ENCODE results near the gene ADGRE2.

ADGRE2 gene

GRCh38 chr19:14814982-14815652 is 36.8 kb upstream of the ADGRE2 start:
- TF ChIP-seq CTCF (conservative IDR thresholded peaks at IDR 0.05; ENCODE audit: low read depth, low read length), result no peak
- Histone ChIP-seq H3K79me2 (ENCODE audit: insufficient read depth, low read depth) (no peaks in the 10 kb centered on the region), H3K27me3 (ENCODE audit: insufficient read depth, low read depth) (no peaks in the 10 kb centered on the region; the same call in 1 of the 2 replicates)

GRCh38 chr19:14809272-14810057 is 31.1 kb upstream of the ADGRE2 start:
- Histone ChIP-seq H4K20me1 (ENCODE audit: insufficient read depth) (no peaks in the 10 kb centered on the region), H3K4me3 (IDR thresholded peaks at IDR 0.05; ENCODE audit: insufficient read depth, low read depth, low read length) (no peak overlapping the region), H3K4me1 (ENCODE audit: low read depth, poor library complexity, severe bottlenecking) (no peaks in the 10 kb centered on the region), H3K4me2 (no peak overlapping the region), H3K27ac (no peak overlapping the region), H3K79me2 (ENCODE audit: insufficient read depth, low read depth) (no peaks in the 10 kb centered on the region), H3K36me3 (ENCODE audit: insufficient read depth) (no peaks in the 10 kb centered on the region), H3K9ac (no peak overlapping the region), H3K27me3 (ENCODE audit: insufficient read depth, low read depth) (peaks cover 3% of the 10 kb centered on the region; the same call in 1 of the 2 replicates), H2AFZ (ENCODE audit: low read depth) (no peak overlapping the region)
- TF ChIP-seq CTCF (conservative IDR thresholded peaks at IDR 0.05; ENCODE audit: low read depth, low read length), result no peak

More at GRCh38 chr19:14814982-14815652, 36.8 kb upstream of the ADGRE2 start:
- Histone ChIP-seq H3K4me1 (ENCODE audit: low read depth, poor library complexity, severe bottlenecking) (no peaks in the 10 kb centered on the region), H3K36me3 (ENCODE audit: insufficient read depth) (no peaks in the 10 kb centered on the region), H3K9ac (no peak overlapping the region), H3K27ac (no peak overlapping the region), H3K4me3 (IDR thresholded peaks at IDR 0.05; ENCODE audit: insufficient read depth, low read depth, low read length) (no peak overlapping the region), H3K4me2 (no peak overlapping the region), H2AFZ (ENCODE audit: low read depth) (no peak overlapping the region), H4K20me1 (ENCODE audit: insufficient read depth) (no peaks in the 10 kb centered on the region)

GRCh38 chr19:14804765-14805164 is 26.4 kb upstream of the ADGRE2 start:
- Histone ChIP-seq H4K20me1 (ENCODE audit: insufficient read depth) (no peaks in the 10 kb centered on the region), H3K4me1 (ENCODE audit: low read depth, poor library complexity, severe bottlenecking) (no peaks in the 10 kb centered on the region), H3K27ac (no peak overlapping the region), H3K27me3 (ENCODE audit: insufficient read depth, low read depth) (peaks cover 3% of the 10 kb centered on the region; the same call in 1 of the 2 replicates), H3K36me3 (ENCODE audit: insufficient read depth) (no peaks in the 10 kb centered on the region), H3K4me2 (no peak overlapping the region), H3K9ac (no peak overlapping the region), H3K4me3 (IDR thresholded peaks at IDR 0.05; ENCODE audit: insufficient read depth, low read depth, low read length) (no peak overlapping the region), H3K79me2 (ENCODE audit: insufficient read depth, low read depth) (no peaks in the 10 kb centered on the region), H2AFZ (ENCODE audit: low read depth) (no peak overlapping the region)
- TF ChIP-seq CTCF (conservative IDR thresholded peaks at IDR 0.05; ENCODE audit: low read depth, low read length), result no peak

GRCh38 chr19:14798760-14799159 is 20.4 kb upstream of the ADGRE2 start:
- no peak overlapping the region for H3K4me2 ChIP-seq
- H3K27me3 ChIP-seq (ENCODE audit: insufficient read depth, low read depth), result no peaks in the 10 kb centered on the region; the same call in 1 of the 2 replicates
- no peak for TF ChIP-seq CTCF (conservative IDR thresholded peaks at IDR 0.05; ENCODE audit: low read depth, low read length)
- no peaks in the 10 kb centered on the region for H3K79me2 ChIP-seq (ENCODE audit: insufficient read depth, low read depth)
- no peaks in the 10 kb centered on the region for H3K4me1 ChIP-seq (ENCODE audit: low read depth, poor library complexity, severe bottlenecking)
- no peak overlapping the region for H3K9ac ChIP-seq
- no peaks in the 10 kb centered on the region for H4K20me1 ChIP-seq (ENCODE audit: insufficient read depth)
- no peak overlapping the region for H3K27ac ChIP-seq
- no peak overlapping the region for H2AFZ ChIP-seq (ENCODE audit: low read depth)
- H3K4me3 ChIP-seq (IDR thresholded peaks at IDR 0.05; ENCODE audit: insufficient read depth, low read depth, low read length), result no peak overlapping the region
- no peaks in the 10 kb centered on the region for H3K36me3 ChIP-seq (ENCODE audit: insufficient read depth)
